HG03460 (cell line): ENCODE data around the gene SERPINB11.
"Not testable (repeated sequence)": the region's sequence is repeated elsewhere in the genome, so short reads cannot be mapped to it uniquely, and the experiment has no call there.

Experiments used
- ATAC-seq: cut with Tn5 transposase; IDR thresholded peaks from one replicate; pipeline ENCODE4 v1.9.1; 2021; ENCODE audit not compliant: unreplicated experiment

Gene SERPINB11, protein sequence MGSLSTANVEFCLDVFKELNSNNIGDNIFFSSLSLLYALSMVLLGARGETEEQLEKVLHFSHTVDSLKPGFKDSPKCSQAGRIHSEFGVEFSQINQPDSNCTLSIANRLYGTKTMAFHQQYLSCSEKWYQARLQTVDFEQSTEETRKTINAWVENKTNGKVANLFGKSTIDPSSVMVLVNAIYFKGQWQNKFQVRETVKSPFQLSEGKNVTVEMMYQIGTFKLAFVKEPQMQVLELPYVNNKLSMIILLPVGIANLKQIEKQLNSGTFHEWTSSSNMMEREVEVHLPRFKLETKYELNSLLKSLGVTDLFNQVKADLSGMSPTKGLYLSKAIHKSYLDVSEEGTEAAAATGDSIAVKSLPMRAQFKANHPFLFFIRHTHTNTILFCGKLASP

DNA sequence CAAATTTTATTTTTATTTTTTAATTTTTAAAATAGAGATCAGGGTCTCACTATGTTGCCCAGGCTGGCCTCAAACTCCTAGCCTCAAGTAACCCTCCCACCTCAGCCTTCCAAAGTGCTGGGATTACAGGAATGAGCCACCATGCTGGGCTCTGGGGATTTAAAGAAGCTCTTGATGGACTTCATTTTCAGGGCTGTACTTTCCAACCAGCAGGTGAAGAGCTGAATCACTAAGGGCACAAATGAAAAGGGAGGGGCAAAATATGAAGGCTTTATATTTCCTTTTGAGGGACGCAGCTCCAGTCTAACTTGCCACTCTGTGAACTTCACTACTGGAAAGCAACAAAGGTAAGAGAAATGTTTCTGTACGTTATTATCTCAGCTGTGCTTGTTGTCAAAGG lies at the start of gene SERPINB11:
Gene SERPINB11, plus strand, starts transcription at position 301 of the 400 bp plus-strand sequence. CDS start 7,234 bp downstream, outside the sequence.
- ATAC-seq = no peak

DNA sequence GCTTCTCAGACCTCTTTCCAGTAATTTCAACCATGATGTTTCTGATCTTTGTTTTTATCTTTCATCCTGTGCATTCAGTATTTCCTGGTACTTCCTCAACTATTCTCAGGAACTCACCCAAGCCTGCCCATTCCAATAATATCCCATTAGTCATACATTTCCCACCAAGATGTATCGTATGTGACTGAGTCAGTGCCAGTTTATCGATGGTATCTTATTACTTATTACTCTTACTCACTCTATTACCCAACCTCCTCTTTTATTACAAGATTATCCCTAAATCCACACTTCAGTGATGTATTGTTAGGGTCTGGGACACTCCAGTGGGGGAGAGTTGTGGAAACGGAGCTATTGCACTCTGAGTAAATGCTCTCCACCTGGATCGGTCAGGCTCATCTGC lies 43.8 kb upstream of the SERPINB11 start:
- not testable (repeated sequence) for ATAC-seq

DNA sequence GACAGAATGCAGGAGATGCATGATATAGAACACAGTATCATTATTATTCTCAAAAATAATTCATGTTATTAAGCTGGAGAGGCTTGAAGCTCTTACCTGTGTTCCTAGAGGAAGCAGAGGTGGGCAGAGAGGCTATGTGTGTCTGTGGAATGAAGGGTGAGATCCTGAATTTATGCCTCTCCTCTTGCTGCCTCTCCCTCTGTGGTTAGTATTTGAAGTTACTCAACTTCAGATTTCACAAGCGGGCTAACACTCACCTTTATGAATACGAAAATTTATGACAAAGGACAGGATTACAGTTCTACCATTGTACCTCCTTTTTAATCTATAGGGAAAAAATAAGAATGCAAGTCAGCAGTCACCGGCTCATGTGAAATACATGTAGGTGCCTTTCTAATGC lies 41.0 kb upstream of the SERPINB11 start, which contains the start of gene SERPINB3:
Gene SERPINB3, minus strand, starts transcription at position 144 of the 400 bp plus-strand sequence. CDS start 677 bp downstream, outside the sequence.
- ATAC-seq = not testable (repeated sequence)

DNA sequence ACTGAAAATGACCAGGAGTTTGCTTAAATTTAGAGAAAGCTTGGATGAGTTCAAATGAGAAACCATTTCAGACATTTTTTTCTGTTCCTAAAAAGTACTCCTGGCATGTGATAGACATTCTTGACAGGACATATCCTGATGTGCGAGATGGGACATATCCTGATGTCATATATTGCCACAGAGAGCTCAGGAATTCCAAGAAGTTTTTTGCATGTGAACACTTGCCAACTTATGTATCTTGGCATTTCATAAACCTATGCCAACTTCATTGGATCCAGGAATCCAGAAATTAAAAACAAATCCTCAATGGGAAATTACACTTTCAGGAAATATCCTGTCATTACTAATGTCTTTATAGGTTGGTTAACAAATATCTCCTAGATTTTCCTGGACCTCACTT lies 38.2 kb upstream of the SERPINB11 start:
- no peak for ATAC-seq

DNA sequence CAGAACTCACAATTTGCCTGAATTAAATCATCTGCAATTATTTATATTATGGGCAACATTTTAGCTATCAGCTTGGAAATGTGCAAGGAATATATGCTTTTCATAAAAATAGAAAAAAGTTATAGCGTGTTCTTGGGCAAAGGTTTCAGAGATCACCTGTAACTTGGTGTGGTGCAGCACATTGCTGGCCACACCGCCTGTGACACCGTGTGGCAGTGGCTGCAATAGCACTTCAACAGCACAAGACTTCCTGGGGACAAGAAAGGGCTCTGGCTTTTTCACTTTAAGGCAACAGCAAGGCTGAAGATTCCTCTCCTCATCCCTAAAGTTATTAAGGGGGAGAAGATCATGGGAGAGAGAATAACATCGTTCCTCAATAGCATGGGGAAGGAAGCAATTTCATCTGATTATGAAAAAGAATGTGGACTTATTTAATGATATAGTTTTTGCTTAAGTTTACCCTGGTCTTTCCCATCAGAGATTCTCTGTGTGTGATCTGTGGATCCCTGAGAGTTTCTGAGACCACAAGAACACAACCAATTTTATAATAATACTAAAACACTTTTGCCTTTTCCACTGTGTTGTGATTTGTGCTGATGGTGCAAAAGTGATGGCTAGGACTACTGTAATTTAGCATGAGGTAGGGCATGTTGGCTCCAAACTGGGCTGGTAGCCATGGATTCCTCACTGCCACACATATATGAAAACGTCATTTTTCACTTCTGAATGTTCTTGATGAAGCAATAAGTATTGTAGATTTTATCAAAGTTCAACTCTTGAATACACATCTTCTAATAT lies 26.0 kb upstream of the SERPINB11 start:
- no peak for ATAC-seq

DNA sequence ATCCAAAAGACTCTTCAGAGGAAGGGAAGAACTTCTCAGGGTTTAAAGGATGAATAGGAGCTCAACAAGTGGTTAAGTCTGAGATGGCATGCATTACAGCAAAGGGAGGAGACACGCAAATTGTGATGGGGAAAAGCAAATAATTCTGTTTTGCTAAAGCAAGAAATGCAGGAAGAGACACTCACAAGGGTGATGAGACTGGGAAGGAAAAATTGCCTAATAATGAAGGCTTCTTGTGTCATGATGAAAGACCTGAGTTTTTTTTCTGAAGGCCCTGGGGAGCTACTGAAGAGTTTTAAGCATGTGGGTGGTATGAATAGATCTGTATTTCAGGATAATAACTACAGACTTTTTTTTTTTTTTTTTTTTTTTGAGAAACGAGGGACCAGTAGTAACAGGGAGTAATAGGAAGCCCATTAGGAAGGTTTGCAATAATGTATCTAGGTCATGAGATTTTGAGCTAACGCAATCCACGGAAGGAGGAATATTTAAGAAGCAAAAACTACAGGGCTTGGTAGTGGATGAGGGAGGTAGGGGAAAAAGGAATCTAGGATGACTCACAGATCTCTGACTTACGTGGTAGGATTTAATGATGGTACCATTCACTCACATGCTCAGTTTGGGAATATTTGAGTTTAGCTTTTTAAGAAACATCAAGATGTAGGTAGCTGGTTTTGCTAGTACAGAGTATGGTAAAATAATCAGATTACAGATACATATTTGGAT lies 25.1 kb upstream of the SERPINB11 start:
- ATAC-seq = no peak

DNA sequence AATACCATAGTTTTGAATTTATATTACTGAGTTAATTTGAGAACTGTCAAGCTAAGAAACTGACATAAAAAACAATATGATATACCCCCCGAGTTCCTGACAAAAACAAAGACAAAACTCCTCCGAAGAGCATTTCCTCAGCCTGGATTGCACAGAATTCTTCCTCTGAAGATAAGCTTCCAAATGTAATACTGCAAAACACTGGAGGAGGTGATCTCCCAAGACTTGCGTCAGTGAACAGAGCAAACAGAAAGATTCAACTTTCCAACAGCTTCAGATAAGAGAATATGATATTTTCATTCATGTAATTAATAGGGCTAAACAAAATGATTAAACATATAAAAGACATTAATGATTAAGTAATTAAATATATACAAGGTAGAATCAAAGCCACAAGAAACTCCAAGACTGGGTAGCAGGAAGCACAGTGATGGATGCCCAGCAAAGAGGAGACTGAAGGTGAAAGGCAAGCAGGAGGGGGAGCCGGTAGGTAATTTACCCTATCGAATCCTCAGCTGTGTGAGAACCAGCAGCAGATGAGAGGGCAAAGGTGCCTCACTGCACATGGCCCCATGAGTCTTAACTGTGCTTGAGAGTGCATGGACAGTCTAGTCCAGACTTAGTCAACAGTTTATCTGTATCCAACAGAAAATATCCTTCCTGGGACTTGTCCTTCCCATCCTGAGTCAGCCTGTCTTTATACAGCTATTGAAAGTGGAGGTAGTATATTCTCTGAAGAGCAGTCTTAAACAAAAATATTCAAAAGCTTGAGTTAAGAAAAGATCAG lies 22.7 kb upstream of the SERPINB11 start:
- ATAC-seq = no peak

DNA sequence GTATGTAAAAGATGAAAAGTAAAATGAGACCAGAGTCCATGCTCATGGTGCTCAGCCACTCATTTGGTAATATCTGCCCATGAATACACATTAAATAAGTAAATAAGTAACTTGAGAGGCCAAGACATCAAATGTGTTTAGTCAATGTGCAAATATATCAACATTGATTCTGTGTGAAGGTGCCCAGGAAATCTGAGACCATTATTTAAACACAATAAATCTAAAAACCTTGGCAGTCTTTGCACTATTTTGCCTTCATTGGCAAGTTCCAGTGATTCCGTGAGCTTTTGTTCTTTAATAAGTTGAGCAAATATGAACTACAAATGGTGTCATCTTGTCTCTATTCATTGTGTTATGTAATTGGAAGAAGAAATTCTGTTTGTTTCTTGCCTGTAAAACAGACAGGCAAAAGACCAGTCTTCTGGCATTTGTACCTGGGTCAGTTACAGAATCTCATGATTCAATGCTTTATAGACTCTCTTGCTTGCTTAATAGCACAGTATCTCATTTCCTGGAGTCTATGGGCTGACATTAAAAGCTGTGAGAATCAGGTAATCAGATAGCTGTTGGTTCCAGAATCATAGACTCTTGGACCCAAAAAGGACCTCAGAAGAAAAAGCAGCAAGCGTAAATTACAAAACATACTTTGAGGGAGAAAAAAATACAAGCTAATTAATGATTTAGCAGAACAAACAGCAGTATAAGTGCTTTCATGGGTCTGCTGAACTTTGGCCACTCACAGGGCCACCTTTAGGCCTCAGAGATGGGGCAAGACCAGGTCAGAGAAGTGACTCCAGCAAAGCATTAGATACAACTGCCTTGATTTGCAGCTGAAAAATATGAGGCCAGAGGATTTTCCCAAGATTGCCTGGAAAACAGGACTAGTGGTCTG lies 21.1 kb upstream of the SERPINB11 start:
- no peak for ATAC-seq

DNA sequence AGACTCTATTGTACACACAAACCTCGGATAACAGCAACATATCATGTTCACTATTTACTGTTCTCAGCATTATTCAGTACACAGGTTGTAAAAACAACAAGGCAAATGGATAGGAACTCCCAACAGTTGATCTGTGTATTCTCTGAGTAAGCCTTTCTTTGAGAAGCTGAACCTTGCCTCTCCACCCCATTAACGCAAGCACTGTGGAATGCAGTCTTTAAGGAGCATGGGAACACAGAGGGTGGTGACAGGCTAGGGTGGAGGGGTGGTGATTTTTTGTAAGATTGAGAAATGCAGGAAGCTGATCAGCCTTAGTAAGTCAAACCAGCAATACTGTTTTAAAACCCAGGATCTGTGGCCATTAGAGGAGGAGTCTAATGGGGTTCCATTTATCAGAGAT lies 19.6 kb upstream of the SERPINB11 start:
- no peak for ATAC-seq

DNA sequence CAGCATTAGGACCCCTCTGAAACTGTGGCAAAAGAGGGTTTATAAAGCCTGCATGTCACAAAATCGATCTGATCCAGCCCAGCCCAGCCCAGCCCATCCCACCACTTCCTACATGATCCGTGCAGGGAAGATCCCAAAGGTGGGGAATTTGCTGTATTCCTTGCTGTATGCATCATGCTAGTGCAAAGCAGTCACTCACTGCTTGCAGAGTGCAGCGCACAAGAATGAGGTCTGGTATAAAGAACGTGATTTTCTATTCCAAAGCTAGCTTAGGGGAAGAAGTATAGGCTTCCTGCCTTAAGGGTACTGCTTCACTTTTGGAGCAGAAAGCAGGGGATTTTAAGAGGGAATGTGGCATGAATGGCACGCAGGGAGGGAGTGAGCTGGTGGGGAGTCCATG lies 18.9 kb upstream of the SERPINB11 start:
- no peak for ATAC-seq

DNA sequence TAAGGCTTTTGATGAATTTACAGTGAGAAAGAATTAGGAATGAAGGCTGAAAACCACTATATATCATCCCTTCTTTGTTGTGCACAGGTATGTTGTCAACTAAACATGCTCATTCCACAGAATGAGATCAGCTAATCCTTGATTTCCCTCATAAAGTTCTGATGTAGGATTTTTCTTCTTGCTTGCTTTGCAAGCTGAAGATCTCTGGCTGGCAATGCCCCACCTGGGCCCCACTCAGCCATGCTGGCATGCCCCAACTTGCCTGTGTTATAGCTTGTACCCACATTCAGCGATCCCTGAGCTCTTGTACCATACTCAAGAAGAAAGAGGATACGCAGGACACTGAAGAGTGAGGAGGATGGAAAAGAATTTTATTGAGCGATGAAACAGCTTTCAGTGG lies 18.0 kb upstream of the SERPINB11 start:
- no peak for ATAC-seq

DNA sequence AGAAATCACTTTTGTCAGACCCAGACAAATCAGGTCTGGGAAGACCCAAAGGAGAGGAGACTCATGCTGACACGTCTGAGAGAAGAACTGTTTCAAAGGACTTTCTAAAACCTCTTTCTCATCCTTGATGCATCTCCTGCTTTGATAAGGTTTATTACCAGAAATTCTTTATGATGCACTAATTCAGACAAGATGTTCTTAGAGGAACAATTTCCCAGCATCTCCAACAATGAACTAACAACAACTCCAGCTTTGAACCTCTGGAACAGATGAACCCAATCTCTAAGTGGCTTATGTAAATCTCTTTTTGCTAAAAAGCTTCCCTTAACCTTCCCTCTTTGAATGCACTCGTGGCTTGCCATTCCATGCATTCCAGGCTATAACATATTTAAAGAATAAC lies 15.9 kb upstream of the SERPINB11 start:
- no peak for ATAC-seq

DNA sequence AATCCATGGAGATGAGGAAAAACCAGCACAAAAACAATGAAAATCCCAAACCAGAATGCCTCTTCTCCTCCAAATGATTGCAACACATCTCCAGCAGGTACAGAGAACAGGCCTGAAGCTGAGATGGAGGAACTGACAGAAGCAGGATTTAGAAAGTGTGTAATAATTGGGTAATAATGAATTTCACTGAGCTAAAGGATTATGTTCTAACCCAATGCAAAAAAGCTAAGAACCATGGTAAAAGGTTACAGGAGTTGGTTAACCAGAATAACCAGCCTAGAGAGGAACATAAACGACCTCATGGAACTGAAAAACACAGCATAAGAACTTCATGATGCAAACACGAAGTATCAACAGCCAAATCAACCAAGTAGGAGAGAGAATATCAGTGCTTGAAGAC lies 13.7 kb upstream of the SERPINB11 start:
- ATAC-seq = no peak

DNA sequence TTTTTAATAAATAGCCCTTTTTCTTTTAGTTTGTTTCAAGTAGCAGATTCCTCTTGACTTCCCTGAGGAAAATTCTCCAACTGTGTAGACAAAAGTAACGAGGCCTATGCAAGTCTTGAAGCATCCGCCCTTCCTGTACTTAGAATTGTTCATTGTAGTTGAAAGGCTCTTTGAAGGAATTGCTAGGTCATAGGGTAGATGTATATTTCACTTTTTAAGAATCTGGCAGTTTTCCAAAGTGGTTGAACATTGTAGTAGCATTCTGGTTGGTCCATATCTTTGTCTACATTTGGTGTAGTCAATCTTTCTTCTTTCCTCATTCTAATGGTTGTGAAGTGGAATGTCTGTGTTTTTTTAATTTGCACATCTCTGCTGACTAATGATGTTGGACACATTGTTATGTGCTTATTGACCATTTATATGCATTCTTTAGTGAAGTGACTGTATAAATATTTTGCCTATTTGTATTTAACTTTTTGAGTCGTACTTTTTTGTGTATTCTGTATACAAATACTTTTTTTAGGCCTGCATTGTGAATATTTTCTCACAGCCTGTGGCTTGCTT lies 5.6 kb upstream of the SERPINB11 start:
- no peak for ATAC-seq

DNA sequence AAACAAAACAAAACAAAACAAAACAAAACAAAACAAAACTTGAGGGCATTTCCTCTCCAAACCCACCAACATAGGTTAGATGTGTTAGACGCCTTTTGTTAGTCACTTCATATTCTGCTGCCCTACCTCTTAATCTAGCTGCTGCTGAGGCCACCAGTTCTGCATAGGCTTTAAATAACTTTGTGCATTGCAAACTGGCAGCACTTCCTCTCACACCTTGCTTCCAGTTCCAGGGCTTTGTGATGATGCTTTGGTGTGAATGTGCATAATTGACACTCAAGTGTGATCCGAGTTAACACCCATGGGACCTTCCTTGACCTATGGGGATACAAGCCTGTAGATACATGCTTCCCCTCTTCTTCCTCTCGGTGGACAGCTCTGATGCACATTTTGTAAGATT lies 2.3 kb upstream of the SERPINB11 start:
- no peak for ATAC-seq

DNA sequence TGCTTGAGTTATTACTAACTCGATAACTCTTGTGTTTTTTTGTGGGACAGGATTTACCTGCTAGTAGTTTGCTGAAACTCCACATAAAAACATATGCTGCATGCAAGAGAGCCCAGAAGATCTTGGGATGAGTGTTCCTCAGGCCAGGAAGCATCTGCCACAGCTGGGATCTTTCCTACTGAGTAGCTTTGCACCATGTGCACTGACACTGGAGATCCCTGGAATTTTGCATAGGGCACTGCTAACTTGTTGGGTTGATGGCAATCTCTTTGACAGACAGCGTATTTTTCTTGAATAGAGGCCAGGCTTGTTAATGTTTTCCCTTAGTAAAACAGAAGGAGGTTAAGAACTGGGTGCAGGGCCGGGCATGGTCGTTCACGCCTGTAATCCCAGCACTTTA lies 808 bp upstream of the SERPINB11 start:
- ATAC-seq = no peak

DNA sequence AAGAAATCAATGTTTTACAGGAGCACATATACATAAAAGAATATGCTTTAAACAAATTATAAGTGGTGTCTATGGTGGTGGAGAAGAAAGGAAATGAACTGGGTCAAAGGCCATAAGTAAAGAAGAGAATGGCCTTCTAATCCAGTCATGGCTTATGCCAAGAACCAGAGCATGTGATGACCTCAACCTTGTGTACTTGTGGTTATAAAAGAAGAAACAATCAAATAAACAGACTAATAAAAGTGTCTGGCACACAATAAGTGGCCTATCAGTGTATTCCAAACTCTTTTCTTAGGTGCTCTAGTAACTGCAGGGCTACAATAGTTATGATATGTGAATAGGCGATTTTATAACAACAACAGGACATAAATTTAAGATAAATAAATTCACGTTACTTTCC lies 2.6 kb downstream of the SERPINB11 start:
- ATAC-seq = no peak

DNA sequence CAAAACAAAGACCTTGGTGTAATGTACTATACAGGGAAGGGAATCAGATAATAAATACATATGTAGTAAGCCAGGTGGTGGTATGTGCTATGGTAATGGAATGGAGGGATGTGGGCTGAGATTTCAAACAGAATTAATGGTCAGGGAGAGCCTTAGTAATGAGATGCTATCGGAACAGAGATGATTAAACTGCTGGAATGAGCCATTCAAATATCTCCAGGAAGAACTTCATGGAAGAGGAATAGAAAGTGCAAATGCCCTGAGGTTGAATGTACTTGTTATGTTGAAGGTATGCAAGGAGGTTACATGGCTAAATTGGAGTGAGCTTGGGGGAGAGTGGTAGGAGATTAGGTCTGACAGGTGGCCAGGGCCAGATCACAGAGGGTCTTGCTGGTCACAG lies 5.1 kb downstream of the SERPINB11 start:
- no peak for ATAC-seq

DNA sequence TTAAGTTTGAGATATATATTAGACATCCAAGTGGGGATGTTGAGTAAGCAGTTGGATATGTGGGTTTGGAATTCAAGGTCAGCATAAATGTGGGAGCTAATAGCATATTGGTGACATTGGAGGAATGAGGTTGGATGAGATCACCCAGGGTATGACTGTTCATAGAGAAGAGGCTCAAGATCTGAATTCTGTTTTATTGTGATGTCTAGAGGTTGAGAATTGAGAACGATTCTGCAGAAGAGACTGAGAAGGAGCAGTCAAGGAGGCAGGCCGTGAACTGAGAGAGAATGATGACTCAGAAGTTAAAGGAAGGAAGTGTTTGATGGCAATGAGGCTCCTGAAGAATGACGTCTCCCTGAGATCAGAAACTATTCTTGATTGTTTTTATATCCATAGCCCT lies 5.9 kb downstream of the SERPINB11 start:
- ATAC-seq = no peak
